GM18868 (cell line): Measurements from ENCODE around the gene GALNS.

Source experiments
- ATAC-seq: cut with Tn5 transposase; IDR thresholded peaks from one replicate; pipeline ENCODE4 v1.9.1; 2021; ENCODE audit warnings: mild to moderate bottlenecking, moderate library complexity; ENCODE audit not compliant: unreplicated experiment

Gene GALNS

GRCh38 chr16:88859381-88860091 is 2.8 kb upstream of the GALNS start:
- ATAC-seq = no peak

GRCh38 chr16:88857728-88858339 is 1.1 kb upstream of the GALNS start:
- peak; percentile 43 for ATAC-seq

DNA sequence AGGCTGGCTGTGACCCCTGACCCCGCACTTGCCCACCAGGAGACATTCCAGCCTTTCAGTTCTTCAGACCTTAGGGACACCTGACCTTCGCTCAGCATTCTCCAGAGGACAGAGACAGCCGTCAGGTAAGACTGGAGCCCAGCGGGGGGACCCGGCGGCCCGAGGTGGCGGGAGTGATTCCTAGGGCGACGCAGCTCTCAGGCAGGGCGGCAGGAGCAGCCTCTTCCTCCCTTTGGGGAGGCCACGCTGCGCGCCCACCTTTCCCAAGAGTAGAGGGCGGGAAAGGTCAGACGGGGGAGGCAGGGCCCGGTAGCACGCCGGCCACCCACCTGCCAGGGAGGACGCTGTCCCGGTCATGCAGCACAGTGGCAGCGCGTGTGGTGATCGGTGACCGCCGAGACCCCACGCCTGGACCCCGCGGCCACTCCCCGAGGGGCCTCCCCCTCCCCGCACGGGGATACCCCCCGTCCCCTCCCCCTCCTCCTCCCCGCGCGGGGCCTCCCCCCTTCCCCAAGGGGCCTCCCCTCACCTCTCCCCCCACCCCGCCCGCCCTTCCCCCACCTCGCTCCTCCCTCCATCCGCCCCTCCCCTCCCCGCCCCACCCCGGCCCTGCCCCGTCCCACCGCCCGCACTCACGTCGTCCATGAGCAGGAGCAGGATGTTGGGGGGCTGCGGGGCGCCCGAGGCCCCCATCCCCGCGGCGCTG is 472 bp downstream of the GALNS start:
- ATAC-seq = no peak

DNA sequence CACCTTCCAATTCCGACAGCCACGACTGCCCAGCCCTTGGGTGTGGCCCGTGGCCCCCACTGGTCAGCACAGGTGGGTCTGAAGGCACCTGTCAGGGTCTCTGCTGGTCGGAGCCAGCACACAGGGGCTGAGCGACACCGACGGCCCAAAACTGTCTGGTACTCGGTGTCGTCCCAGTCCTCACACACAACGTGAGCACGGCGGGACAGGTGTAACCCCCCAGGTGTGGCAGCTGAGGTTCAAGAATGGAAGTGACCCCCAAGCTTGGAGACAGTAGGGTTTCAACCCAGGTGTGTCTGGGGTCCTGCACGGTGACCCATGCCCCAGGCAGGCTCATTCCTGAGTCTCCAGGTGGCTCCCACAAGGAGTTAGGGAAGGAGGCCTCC is 1.0 kb downstream of the GALNS start:
- no peak for ATAC-seq

DNA sequence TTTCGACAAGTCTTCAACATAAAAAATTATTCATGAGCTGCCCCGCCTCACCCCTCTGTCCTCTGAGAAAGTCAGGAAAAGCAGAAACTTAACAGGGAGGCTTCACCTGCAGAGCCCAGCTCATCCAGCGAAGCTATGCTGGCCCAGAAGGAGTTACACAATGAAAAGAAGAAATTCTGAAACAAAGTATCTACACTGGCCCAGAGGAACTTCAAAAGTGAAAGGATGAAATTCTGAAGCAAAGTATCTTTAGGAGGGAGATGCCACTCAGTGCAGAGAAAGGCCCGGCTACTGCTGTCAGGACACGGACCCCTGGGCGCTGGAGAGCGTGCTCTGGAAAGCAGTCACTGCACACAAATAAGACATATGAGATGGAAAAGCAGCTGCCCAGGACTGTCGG is 1.6 kb downstream of the GALNS start:
- ATAC-seq = no peak

DNA sequence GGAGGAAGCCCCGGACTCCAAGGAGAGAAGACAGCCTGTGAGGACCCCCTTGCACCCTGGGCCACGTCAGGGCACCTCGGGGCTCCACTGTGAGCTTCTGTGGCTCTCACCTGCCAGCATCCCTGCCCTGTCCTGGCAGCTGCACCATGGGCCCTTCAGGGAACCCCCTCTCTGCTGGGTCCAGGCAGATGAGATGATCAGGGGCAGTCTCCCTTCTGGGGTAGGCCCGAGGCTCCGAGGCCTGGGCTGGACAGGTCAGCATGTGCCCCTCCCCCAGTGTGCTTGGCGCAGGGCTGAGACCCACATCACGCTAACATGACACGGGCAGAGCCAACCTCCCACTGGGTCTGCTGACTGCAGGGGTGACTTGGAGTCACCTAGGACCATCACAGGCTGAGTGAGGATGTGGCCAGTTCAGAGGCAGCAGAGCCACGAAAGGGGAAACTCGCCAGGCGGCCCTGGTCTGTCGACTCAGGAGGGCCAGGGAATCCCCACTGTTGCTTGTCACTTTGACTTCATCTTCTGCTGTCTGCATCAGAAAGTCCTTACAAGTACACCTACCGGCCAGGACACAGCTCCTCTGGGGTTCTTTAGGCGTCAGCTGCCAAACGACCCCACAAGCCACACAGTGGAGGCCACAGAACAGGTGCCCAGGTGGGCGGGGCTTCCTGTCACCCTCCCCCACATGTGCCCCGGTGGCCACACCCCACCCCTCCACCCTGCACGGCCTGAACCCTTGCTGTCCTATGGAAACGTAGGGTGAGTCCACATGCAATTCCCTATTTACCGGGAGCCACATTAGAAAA is 2.2 kb downstream of the GALNS start:
- no peak for ATAC-seq

- no peak for ATAC-seq
Measured at GRCh38 chr16:88853325-88853941, 3.3 kb downstream of the GALNS start.

DNA sequence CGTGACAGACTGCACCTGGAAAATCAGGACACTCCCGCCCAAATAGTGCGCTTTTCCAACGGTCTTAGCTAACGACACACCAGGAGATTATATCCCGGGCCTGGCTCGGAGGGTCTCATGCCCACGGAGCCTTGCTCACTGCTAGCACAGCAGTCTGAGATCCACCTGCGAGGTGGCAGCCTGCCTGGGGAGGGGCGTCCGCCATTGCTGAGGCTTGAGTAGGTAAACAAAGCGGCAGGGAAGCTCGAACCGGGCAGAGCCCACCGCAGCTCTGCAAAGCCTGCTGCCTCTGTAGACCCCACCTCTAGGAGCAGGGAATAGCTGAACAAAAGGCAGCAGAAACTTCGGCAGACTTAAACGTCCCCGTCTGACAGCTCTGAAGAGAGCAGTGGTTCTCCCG is 5.1 kb downstream of the GALNS start:
- ATAC-seq = no peak

- no peak for ATAC-seq
Measured at GRCh38 chr16:88850531-88851199, 6.1 kb downstream of the GALNS start.

- ATAC-seq = no peak
Measured at GRCh38 chr16:88848557-88848956, 8.2 kb downstream of the GALNS start.

DNA sequence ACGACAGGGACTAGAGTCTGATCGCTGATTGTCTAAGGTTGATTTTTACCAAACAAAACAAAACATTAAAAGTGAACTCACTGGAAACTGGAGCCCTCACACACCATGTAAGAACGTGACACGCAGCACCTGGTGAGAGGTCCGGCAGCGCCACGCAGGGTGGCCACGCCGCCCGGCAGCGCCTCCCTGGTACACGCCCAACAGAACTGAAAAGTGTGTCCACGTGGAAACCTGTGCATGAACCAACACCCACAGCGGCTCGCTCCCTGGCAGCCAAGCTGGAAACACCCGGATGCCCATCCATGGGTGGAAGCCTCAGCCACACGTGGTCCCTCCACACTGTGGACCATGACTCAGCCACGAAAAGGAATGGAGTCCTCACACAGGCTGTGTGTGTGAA is 9.1 kb downstream of the GALNS start:
- no peak for ATAC-seq

- no peak for ATAC-seq
Measured at GRCh38 chr16:88846088-88846487, 10.7 kb downstream of the GALNS start.

- no peak for ATAC-seq
Measured at GRCh38 chr16:88844419-88845036, 12.2 kb downstream of the GALNS start.

DNA sequence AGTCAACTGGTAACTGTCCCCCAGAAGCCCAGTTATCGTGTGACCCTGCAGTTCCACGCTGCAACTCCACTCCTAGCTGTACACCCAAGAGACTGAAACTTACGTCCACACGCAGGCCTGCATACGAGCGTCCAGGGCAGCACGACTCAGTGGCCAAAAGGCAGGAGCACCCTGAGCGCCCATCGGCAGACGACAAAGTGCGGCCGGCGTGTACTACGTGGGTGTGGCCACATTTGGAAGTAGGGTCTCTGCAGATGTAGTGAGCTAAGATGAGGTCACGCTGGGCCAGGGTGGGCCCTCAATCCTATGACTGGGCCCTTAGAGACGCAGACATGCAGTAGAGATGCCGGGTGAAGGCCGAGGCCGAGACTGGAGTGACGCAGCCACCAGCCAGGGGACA is 13.5 kb downstream of the GALNS start:
- ATAC-seq = no peak

DNA sequence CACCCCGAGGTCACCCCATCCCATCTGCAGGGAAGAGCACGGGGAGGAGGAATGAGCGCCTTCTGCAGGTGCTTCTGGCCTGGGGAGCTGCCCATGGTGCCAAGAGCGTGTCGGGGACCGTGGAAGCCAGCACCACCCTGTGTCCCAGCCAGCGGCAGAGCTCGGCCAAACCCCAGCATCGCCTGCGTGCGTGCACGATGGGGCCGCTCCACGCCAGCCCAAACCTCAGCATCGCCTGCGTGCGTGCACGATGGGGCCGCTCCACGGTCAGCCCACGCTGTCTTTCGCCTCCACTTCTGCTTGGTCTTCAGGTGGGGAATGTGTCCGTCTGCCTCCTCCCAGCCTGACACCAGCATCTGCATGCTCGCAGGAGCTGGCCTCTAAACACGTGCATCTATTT is 13.9 kb downstream of the GALNS start:
- no peak for ATAC-seq

DNA sequence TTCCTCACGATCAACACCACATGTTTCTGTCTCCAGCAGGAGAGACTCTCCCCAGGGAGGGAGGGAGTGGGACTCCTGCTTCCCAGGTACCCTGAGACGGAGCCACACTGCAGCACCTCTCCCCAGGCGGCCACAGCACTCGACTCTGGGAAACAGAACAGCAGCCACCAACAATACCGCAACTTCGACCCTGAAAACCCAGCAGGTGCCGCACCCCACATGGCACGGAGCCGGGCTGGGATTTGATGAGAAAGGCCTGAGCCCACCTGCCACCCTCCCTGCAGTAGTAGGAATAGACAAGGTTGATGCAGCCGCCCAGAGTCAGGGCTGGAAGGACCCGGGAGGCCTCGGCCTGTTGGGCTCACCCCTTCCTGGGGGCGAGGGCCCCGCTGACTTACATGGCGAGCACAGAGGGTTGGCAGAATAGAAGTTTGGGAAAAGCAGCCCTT is 14.4 kb downstream of the GALNS start:
- ATAC-seq = no peak

GRCh38 chr16:88841521-88842307 is 15.0 kb downstream of the GALNS start:
- no peak for ATAC-seq

GRCh38 chr16:88840600-88841215 is 16.0 kb downstream of the GALNS start:
- no peak for ATAC-seq
